Stomach (tissue), 4 donors: ENCODE results near the gene ARSI.

Experiments used
- CTCF ChIP-seq, 7 experiments: fragments of 450-650 bp in 4 of 7; fragments of 200-600 bp in 3 of 7; sonication (generic) in 3 of 7; IDR thresholded peaks; one replicate each; pipeline ENCODE4 v1.5.1; 2016 to 2019; ENCODE audit warnings: antibody characterized with exemption in 7 of 7, control low read depth in 2 of 7, mild to moderate bottlenecking in 1 of 7
- EP300 ChIP-seq: sonication (generic); formaldehyde crosslinking; IDR thresholded peaks from one replicate; pipeline ENCODE4 v1.6.1; 2017; ENCODE audit warnings: antibody characterized with exemption
- POLR2A ChIP-seq, 4 donors: fragments of 450-650 bp; IDR thresholded peaks; one replicate each; pipeline ENCODE4 v1.6.1; 2016; ENCODE audit warnings: antibody characterized with exemption in 4 of 4, control low read depth in 2 of 4, mild to moderate bottlenecking in 1 of 4, moderate library complexity in 1 of 4
- POLR2AphosphoS5 ChIP-seq, 3 donors: sonication (generic); formaldehyde crosslinking; IDR thresholded peaks; one replicate each; pipeline ENCODE4 v1.6.1; 2016; ENCODE audit warnings: antibody characterized with exemption in 3 of 3

GRCh38 chr5:150278916-150279315 is 23.8 kb downstream of the ARSI start:
- no peak for TF ChIP-seq POLR2A (IDR thresholded peaks at IDR 0.05)
- TF ChIP-seq CTCF (IDR thresholded peaks at IDR 0.05): no peak
- no peak for TF ChIP-seq POLR2AphosphoS5 (IDR thresholded peaks at IDR 0.05)
- no peak for TF ChIP-seq EP300
